ENCODE data around the gene TSPAN33.

GRCh38 chr7:129212596-129212995, 68.1 kb downstream of the TSPAN33 start:
- no peak for TF ChIP-seq CTCF (conservative IDR thresholded peaks at IDR 0.05 in 1 of 2, IDR thresholded peaks at IDR 0.05 in 1 of 2; ENCODE audit: extremely low read depth in 1 of 2, insufficient read depth in 1 of 2, low read depth in 1 of 2, low read length in 2 of 2)
- no peak for TF ChIP-seq EZH2 (IDR thresholded peaks at IDR 0.05; ENCODE audit: borderline replicate concordance, low read length)

Data from mammary epithelial cell (primary cell).